Gastrocnemius medialis (tissue), 4 donors: ENCODE results near the gene STARD13. TPM values are rescaled to one million over a fixed set of nuclear protein-coding genes. Genes with fewer than 3 reads are reported as not detected.
A peak's percentile ranks its signal among the peaks of the same experiment; 100 is the strongest.

Experiments
- ATAC-seq, 2 donors: fragments of 150-250 bp; one replicate each; pipeline ENCODE4 v1.9.1; 2016
- DNase-seq, 2 donors: peaks; one replicate each; pipeline ENCODE4 v3.0.0-alpha.2; 2019
- H3K27ac ChIP-seq, 4 donors: fragments of 200-600 bp; sonication (generic); 1 replicate in 1 of 4; 2 replicates in 3 of 4; pipeline ENCODE4 v1.5.1; 2016 to 2018; ENCODE audit warnings: mild to moderate bottlenecking in 2 of 4, moderate library complexity in 1 of 4
- H3K27me3 ChIP-seq, 3 donors: fragments of 200-600 bp; sonication (generic) in 2 of 3; 1 replicate in 1 of 3; 2 replicates in 2 of 3; pipeline versions ENCODE4 v1.5.1 to v1.6.0; 2016 to 2019; ENCODE audit warnings: mild to moderate bottlenecking in 1 of 3, moderate library complexity in 1 of 3
- H3K36me3 ChIP-seq, 2 donors: fragments of 200-600 bp; sonication (generic) in 1 of 2; one replicate each; pipeline ENCODE4 v1.5.1; 2017 to 2018
- H3K4me1 ChIP-seq, 2 donors: fragments of 200-600 bp; sonication (generic) in 1 of 2; one replicate each; pipeline ENCODE4 v1.5.1; 2016 to 2017; ENCODE audit warnings: mild to moderate bottlenecking in 2 of 2
- H3K4me3 ChIP-seq, 4 donors: fragments of 200-600 bp; sonication (generic) in 3 of 4; 1 replicate in 1 of 4; 2 replicates in 3 of 4; pipeline ENCODE4 v1.5.1; 2016 to 2019; ENCODE audit warnings: mild to moderate bottlenecking in 2 of 4
- H3K9me3 ChIP-seq, 3 donors: fragments of 200-600 bp; sonication (generic) in 2 of 3; 1 replicate in 1 of 3; 2 replicates in 2 of 3; pipeline ENCODE4 v1.5.1; 2016 to 2019
- CTCF ChIP-seq, 5 experiments: fragments of 450-650 bp in 3 of 5; fragments of 200-600 bp in 2 of 5; sonication (generic) in 2 of 5; IDR thresholded peaks in 4 of 5; conservative IDR thresholded peaks in 1 of 5; 1 replicate in 4 of 5; 2 replicates in 1 of 5; pipeline ENCODE4 v1.5.1; 2016 to 2019; ENCODE audit warnings: antibody characterized with exemption in 5 of 5, mild to moderate bottlenecking in 3 of 5, moderate library complexity in 3 of 5
- POLR2A ChIP-seq, 2 donors: fragments of 450-650 bp; IDR thresholded peaks; one replicate each; pipeline ENCODE4 v1.6.1; 2017; ENCODE audit warnings: antibody characterized with exemption in 2 of 2, mild to moderate bottlenecking in 2 of 2, moderate library complexity in 2 of 2
- in situ Hi-C, 4 donors: fragments of 200-750 bp; cut with MboI; loops; one replicate each; pipeline versions ENCODE4 v1.15.0 to v1.8.0; 2017; ENCODE audit warnings: low sequenced_read_pairs in 4 of 4
- intact Hi-C: fragments of 100-400 bp; cut with DNase I; formaldehyde crosslinking; loops from one replicate; pipeline ENCODE4 v1.15.1; 2023; ENCODE audit warnings: low total_unique reads
- total RNA-seq, 4 donors: library from RNA; depleted of rRNA; stranded (reverse); fragments of >200 nt; gene quantifications; one replicate each; pipeline versions ENCODE4 v1.1.0 to v1.2.3, GENCODE V29; 2016

The STARD13 gene
- total RNA-seq, 4 donors from 2014 or later, result 7.7 to 19.3 (median 12.0) TPM

- TF ChIP-seq CTCF (IDR thresholded peaks at IDR 0.05 in 4 of 5, conservative IDR thresholded peaks at IDR 0.05 in 1 of 5) (no peak), POLR2A (IDR thresholded peaks at IDR 0.05) (no peak)
- no peak for DNase-seq
- in situ Hi-C loops, result no loop called here
- H3K36me3 ChIP-seq, result no peaks in the 10 kb centered on the region
- no peaks in the 10 kb centered on the region for H3K9me3 ChIP-seq
- H3K4me3 ChIP-seq, result no peak overlapping the region
- H3K27me3 ChIP-seq, result no peaks in the 10 kb centered on the region
- H3K27ac ChIP-seq, result peak overlapping the region in 3 of 4 donors; percentile 47 to 55 (median 54)
- ATAC-seq, result peak; percentile 41 to 49
- intact Hi-C loops, result no loop called here
- peaks cover 3% of the 10 kb centered on the region in 2 donors for H3K4me1 ChIP-seq
Measured at GRCh38 chr13:33153421-33154404, 131.8 kb downstream of the STARD13 start.

GRCh38 chr13:33152389-33152788 lies 133.2 kb downstream of the STARD13 start:
- H3K27ac ChIP-seq, result peak overlapping the region in 3 of 4 donors; percentile 3 to 55 (median 47)
- H3K4me1 ChIP-seq, result peaks cover 0 to 3% of the 10 kb centered on the region in 2 donors
- intact Hi-C loops, result no loop called here
- in situ Hi-C loops, result no loop called here
- ATAC-seq, result no peak
- H3K4me3 ChIP-seq, result no peak overlapping the region
- no peaks in the 10 kb centered on the region for H3K9me3 ChIP-seq
- no peak for TF ChIP-seq POLR2A (IDR thresholded peaks at IDR 0.05)
- no peak for TF ChIP-seq CTCF (IDR thresholded peaks at IDR 0.05 in 4 of 5, conservative IDR thresholded peaks at IDR 0.05 in 1 of 5)
- no peak for DNase-seq
- no peaks in the 10 kb centered on the region for H3K36me3 ChIP-seq
- H3K27me3 ChIP-seq, result no peaks in the 10 kb centered on the region

GRCh38 chr13:33150662-33151061 lies 134.9 kb downstream of the STARD13 start:
- intact Hi-C loops, result no loop called here
- H3K4me3 ChIP-seq, result no peak overlapping the region
- H3K27ac ChIP-seq, result no peak overlapping the region
- H3K36me3 ChIP-seq, result no peaks in the 10 kb centered on the region
- no peak for TF ChIP-seq POLR2A (IDR thresholded peaks at IDR 0.05)
- TF ChIP-seq CTCF (IDR thresholded peaks at IDR 0.05 in 4 of 5, conservative IDR thresholded peaks at IDR 0.05 in 1 of 5), result no peak
- H3K4me1 ChIP-seq, result peaks cover 2 to 8% of the 10 kb centered on the region in 2 donors
- in situ Hi-C loops, result no loop called here
- no peaks in the 10 kb centered on the region for H3K27me3 ChIP-seq
- ATAC-seq, result no peak
- no peaks in the 10 kb centered on the region for H3K9me3 ChIP-seq
- DNase-seq, result no peak

GRCh38 chr13:33150126-33150525 lies 135.4 kb downstream of the STARD13 start:
- H3K27ac ChIP-seq, result no peak overlapping the region
- intact Hi-C loops, result no loop called here

More at GRCh38 chr13:33150126-33150525, 135.4 kb downstream of the STARD13 start:
- no peaks in the 10 kb centered on the region for H3K9me3 ChIP-seq
- H3K36me3 ChIP-seq, result no peaks in the 10 kb centered on the region
- peaks cover 7 to 14% of the 10 kb centered on the region in 2 donors for H3K4me1 ChIP-seq
- DNase-seq (no peak), ATAC-seq (no peak)
- H3K27me3 ChIP-seq, result no peaks in the 10 kb centered on the region
- in situ Hi-C loops, result no loop called here
- TF ChIP-seq CTCF (IDR thresholded peaks at IDR 0.05 in 4 of 5, conservative IDR thresholded peaks at IDR 0.05 in 1 of 5), result no peak
- TF ChIP-seq POLR2A (IDR thresholded peaks at IDR 0.05), result no peak
- no peak overlapping the region for H3K4me3 ChIP-seq
